NCI-H526 treated with DMSO at 0.1 percent for 48 hours (cell line): ENCODE measurements around the gene ITGA3.
"Not testable (repeated sequence)": the region's sequence is repeated elsewhere in the genome, so short reads cannot be mapped to it uniquely, and the experiment has no call there.

Experiments used
- DNase-seq: peaks from one replicate; lab custom pipeline; 2025; lab: John Stamatoyannopoulos, UW

ITGA3 gene

DNA sequence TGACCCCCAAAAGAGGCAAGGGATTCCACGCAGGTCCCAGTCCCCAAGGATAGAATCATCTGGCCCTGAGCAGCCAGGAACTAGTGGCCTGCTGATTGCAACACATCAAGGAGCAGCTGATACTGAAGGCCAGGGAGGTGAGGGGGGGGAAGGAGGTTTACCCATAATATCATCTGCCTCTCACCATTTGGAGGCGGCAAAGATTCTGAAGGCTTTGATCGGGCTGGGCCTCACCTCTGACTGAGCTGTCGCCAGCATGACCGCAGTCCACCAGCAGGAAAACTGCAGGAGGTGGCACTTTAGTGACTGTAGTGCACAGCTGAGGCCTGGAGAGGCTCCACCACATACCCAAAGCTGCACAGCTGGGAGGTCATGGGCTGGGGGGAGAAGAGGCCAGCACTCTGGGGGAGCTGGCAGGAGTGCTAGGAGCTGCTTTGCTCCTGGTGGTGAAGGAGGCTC is 20.5 kb upstream of the ITGA3 start:
- no peak for DNase-seq

DNA sequence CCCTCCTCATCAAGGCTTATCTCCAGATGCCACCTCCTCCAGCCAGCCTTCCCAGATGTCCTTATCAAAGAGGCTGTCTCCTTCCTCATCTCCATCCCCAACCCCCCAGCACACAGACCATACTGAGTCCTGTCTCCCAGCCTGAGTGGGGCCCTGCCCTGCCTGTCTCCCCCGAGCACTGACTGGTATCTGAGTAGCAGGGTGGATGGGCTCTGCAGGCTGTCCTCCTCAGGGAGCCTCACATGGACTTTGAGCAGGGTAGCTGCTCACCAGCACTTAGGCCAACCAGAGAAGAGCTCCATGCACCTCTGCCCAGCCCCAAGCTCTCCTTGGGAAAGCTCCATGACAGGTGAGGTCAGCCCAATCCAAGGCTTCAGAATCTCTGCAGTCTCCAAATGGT is 20.0 kb upstream of the ITGA3 start:
- DNase-seq = no peak

DNA sequence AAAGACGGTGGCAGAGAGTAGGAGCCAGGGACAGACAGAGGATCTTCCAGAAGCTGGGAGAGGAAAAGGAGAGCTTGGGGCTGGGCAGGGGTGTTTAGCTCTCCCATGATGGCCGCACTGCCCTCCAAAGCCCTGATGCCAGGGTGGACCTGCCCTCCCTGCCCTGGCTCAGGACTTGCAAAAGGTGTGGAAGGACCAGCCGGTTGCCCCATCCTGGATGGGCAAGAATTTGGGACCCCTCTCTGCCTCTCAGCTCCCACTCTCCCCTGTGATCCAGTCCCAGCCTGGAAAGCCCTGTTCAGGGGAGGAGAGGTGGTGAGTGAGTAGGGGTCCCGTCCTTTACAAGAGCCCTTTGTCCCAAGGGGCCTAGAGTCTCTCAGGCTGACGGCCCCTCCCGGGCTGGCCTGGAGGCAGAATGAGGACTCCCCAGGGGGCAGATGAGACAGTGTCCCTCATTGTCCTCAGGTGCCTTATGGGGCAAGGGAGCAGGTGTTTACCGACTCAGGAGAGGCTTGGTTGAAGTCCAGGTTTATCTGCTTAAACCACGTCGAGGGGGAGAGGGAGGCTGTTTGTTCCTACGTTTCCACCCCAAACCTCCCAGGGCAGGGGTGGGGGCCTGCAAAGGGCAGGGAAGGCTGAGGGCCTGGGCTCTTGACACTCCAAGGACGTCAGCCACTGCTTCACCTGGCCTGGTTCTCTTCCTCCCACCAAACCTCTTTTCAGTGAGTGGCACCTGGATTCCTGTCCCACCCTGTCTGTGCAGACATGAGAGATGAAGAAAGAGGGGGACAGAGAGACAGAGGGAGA is 19.3 kb upstream of the ITGA3 start:
- DNase-seq = no peak

DNA sequence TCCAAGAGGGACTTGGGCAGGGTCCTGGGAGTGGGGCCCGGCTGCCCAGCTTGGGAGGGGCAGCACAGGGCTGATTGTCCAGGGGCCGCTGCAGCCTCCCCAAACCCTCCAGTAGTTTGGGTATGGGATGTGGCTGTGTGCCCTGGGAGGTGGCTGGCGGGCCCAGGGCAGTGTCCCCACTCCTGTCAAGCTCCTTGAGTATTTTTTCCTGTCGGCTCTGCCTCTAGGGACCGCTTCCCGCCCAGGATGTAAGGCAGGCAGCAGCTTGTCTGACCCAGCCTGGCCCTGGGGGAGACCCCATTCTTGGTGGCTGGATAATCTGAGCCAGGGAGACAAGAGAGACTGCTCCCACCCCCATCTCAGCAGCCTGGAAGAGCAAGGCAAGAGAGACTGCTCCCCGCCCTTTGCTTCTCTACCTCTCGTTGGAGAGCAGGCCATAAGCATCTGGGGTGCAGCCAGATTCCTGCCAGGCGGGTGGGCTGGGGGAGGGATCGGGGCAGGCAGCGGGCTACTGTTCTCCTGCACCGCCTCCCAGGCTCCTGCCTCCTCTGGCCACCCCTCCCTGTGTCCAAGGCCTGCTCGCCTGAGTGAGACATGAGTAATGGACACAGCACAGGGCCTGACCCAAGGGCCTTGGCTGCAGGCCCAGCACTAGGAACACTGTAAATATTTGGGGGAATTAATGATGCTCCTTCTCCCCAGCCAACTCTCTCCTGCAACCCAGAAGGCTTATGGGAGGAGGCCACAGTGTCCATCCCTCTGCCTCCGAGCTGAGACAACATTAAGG is 18.4 kb upstream of the ITGA3 start:
- DNase-seq = no peak

DNA sequence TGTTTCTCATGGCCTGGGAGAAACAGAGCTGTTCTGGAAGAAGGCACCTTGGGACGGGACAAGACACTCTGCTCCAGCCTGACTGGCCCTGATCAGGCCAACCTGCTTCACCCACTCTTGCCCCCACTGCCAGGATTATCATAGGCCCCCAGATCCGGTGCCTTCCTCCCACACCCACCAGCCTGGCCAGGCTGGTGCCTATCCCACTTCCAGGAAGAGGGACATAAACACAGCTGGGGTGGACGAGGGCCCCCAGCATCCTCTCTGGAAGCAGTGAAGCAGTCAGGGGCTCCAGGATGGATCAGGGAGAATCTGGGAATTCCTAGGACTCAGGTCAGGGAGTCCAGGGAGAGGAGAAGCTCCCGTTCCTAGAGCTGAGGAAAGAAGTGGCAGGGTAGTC is 16.9 kb upstream of the ITGA3 start:
- no peak for DNase-seq

DNA sequence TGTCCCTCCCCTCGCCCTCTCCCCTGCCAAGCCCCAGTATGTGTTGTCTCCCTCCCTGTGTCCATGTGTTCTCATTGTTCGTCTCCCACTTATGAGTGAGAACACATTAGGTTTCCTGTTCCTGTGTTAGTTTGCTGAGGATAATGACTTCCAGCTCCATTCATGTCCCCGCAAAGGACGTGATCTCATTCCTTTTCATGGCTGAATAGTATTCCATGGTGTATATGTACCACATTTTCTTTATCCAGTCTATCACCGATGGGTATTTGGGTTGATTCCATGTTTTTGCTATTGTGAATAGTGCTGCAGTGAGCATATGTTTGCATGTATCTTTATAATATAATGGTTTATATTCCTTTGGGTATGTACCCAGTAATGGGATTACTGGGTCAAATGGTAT is 15.4 kb upstream of the ITGA3 start:
- DNase-seq = not testable (repeated sequence)

DNA sequence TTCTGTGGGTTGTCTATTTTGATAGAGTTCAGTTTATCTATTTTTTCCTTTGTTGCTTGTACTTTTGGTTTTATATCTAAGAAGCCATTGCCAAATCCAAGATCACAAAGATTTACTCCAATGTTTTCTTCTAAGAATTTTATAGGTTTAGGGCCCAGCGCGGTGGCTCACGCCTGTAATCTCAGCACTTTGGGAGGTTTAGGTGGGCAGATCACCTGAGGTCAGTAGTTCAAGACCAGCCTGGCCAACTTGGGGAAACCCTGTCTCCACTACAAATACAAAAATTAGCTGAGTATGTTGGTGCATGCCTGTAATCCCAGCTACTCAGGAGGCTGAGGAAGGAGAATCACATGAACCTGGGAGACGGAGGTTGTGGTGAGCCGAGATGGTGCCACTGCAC is 13.7 kb upstream of the ITGA3 start:
- no peak for DNase-seq

DNA sequence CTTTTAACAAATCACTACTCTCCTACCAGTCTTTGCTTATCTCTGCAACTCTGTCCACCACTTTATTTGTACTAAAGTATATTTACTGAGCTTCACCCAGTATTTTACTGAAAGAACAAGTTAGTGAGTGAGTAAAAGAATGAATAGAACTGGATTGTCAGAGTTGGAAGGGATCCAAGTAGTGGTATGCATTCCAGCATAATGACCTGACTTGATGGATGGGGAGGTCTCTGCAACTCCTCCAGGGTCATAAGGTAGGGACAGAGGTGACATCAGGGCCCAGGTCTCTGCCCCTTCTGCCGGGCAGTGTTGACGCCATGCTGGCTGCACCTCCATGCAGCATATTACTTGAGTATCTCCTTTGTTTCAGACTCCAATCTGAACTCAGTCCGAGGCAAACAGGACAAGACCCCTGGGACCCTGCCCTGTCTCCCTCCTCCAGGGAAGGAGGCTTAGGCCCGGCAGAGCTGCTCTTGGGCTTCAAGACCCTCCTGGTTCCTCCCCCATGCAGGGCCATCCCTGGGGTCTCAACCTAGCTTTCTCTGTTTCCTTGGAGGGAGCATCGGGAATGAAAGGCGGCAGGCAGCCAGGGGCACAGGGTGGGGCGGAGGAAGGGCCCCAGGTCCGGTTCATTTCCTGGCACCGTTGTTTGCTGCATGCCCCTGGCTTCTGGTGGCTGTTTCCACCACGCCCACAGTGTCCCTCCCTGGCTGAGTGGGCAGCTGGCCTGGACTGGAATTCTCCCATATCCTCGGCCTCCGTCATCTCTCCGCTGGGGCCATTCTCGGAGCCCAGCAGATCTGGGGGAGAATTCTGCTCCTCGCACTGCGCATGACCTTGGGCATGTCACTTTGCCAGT is 12.4 kb upstream of the ITGA3 start:
- no peak for DNase-seq

DNA sequence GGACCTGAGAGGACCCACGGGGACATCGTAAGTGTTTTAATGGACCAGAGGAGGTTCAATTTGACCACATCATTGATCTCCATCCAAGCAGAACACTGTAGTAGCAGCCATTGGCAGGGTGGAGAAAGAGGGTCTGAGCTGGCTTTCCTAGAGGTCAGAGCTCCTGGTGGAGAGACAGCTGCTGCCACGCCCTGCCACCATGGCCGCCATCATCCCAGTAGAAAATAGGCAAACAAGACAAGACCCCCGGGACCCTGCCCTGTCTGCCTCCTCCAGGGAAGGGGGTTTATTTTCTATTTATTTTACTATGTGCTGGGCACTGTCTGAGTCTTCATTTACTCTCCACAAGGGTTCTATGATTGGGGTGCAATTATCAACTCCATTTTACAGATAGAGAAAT is 11.4 kb upstream of the ITGA3 start:
- DNase-seq = no peak

DNA sequence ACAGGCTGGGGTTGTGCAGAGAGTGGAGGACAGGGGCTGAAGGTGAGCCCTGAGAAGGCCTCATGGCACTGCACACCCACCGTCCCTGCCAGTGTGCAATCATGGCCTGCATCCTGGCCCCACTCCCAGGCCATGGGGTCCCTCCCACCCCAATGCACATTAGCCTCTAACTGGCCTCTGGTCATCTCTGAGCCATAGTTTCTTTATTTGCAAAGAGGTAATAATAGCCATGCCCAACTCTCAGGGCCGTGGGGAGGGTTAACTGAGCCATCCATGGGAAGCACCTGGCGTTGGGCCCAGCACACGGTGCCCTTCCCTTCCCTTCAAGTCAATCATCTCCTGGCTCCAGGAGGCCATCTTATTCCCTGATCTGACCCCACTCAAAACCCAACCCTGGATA is 10.8 kb upstream of the ITGA3 start:
- DNase-seq = no peak

DNA sequence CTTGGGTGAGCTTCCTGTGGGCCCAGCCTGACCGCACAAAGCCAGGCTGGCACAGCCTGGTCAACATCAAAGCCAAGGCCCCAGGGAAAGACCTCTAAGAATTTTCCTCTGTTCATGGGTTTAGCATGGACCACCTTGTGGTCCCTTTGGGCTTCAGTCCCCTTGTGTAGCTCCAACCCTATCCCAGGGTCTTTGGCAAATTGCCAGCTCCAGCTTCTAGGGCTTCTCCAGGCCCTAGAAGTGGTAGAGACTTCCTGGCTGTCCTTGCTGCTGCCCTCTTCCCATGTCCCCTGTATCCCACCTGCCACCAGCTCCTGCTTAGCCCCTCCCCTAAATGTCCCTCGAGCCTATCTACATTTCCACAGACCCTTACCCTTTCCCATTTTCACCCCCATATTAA is 9.7 kb upstream of the ITGA3 start:
- DNase-seq = no peak

DNA sequence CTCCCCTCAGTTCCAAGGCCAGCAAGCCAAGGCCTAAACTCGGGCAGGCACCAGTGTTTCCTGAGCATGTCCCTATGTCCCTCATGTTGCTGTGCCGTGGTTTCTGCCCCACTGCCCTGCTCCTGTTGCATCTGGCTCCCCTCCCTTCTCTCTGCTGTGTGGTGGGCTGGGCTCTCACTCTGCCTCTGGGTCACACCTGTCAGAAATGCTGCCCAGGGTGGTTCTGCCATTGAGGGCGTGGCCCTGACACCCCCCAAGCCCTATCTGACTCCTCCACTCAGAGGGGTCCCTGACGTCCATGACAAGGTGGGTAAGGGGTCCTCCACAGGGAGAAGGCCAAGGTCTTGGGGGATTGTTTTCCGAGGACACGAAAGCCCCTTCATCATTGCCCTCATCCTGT is 9.2 kb upstream of the ITGA3 start:
- DNase-seq = no peak

DNA sequence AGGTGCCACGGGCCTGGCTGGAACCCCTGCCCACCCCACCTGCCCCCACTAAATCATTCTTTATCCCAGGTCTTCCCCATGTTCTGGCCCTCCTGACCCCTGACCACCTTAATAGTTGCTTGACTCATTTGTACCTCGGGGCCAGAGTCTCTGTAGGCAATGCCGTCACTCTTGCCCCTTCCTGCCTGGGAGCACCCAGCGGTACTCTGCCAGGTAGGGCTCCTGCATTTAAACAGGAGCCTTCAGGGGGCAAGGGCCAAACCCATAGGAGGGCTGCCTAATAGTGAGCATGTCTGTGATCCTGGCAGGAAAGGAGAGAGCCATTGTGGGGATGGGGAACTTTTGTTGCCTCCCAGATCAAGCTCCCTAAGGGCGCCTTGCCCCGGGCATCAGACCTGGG is 8.8 kb upstream of the ITGA3 start:
- DNase-seq = no peak

DNA sequence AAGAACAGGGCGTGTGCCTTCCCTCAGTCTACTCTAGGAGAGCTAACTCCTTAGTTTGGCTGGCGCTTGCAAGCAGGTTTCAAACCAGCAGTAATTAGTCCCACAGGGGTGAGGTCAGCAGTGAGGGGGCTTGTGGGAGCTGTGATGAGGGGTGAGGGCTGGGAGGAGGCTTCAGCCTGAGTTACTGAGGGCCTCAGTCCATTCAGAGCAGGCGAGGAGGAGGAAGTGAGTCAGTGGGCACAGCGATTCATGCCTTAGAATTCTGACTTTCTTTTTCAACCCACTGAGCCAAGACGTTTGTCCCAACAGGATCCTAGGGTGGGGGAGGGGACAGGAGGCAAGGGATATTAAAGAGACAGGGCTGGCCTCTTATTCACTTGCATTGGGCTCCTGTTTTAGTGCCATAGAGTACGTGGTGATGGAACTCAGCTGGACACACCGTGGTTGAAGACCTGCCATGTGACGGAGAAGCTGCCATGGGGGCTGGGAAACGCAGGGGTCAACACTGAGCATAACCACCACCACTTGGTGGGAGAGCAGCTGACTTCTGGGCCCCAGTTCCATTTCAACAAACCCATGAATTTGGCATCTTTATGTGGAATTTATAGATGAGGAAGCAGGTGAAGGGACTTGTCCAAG is 8.3 kb upstream of the ITGA3 start:
- no peak for DNase-seq

DNA sequence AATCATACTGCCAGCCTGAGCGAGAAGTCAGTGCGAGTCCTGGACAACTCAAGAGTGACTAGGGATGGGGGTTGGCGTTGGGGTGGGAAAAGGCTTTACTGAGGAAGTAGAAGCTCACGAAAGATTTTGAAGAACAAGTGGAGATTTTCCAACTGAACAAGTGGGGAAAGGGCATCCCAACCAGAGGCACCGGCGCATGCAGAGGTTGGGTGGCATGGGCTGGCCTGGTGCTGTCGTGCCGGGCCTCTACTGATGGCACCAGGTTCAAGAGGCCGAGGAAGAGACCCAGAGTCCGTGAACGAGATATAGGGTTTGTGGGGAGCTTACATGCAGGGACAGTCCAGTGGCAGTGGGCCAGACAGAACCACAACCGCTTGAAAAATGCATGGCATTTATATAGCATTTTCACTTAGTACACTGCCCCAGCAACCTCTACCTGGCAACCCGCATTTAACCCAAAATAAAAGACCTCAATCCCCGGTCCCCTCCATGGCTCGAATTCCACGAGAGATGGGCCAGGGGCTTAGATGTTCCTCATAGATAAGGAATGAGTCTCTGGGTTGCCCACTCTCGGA is 7.7 kb upstream of the ITGA3 start:
- DNase-seq = no peak

DNA sequence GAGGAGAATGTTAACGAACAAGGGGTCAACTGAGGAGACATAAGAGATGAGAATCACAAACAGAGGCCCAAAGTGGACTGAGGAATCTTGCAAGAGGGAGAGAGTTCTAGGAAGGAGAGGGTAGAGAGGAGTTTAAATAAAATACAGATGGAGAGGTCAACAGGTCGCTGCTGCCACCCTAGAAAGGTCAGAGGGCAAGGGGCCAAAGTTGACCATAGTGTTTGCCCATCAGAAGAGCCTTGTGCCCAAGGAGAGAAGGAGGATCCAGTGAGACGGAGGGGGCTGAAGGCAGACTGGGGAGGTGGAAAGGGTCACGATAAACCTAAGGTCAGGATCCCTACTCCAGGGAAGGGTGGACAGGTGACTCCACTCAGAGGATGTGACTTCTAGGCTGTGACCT is 6.9 kb upstream of the ITGA3 start:
- DNase-seq = no peak

DNA sequence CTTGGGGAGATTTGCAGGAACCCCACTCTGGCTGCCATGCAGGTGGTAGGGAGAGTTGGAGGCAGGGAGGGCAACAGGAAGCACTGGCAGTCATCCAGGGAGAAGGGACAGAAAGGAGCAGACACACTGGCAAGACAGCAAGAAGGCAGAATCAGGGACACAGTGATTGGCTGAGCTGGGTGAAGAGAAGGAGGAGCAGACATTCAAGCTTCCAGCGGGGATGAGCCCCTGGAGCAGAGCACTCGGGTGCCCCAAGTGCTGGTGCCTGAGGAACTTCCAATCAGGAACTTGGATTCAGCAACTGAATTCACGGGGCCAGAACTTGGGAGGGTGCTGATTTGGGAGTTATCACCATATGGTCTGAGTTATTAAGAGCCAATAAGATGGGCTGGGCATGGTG is 6.3 kb upstream of the ITGA3 start:
- DNase-seq = no peak

DNA sequence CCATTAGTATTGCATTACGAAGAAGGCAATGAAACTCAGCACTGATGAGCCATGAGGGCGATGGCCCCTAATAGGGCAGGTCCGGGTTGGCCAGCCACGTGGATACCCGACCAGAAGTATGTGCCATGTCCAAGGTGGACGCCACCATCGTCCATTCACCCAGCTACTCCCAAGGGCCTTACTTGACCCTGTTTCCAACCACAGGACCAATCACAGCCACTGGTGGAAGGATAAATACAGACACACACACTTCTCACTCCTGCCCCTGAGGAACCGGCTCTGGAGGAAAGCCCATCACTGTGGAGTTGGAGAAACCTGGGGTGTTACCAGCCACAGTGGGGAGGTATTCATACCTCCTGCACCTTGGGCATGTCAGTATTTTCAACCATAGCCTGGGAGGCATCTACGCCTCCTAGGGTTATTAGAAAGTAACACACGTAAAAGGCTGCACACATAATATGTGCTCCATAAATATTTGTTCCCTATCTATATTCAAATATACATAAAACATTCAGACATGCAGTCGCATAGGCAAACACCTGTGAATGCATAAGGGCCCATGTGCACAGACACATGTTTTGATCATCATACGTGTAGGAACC is 5.4 kb upstream of the ITGA3 start:
- DNase-seq = no peak

DNA sequence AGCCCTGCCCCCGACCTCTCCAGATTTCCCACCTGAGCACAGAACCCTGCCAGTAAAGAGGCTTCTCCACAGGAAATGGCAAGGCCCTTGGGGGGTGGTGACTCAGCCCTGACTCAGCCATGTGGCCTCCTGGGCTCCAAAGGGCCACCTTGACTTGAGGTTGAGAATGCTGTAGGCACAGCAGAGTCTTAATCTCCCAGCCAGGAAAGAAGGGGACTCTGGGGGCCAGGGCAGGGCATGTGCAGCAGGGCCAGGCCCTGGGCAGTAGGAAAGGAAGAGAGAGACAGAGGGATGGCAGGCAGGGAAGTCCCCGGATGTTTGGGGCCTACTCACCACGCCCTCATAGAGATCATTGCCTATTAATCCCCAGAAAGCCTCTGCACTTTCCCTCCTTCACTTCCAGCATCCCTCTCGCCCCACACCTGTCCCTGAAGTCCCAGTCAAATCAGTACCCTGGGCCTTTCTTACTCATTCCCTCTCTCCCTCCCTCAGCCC is 4.8 kb upstream of the ITGA3 start:
- DNase-seq = no peak

DNA sequence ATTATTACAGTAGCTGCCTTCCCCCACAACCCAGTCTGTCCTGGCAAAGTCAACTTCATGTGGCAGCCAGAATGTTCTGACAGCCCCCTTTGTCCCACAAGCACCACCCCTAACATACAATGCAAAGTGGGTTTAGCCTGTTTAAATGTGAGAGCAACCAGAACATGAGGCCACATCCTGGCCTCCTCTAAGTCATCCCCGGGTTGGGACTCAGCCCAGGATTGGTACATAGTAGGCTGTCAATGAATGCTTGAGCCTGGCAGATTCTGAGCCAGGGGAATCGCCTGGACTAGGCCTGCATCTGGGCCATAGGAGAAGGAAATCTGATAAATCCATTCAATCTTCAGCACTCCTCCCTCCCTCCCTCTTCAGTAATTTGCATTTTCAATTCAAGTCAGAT is 4.3 kb upstream of the ITGA3 start:
- no peak for DNase-seq

DNA sequence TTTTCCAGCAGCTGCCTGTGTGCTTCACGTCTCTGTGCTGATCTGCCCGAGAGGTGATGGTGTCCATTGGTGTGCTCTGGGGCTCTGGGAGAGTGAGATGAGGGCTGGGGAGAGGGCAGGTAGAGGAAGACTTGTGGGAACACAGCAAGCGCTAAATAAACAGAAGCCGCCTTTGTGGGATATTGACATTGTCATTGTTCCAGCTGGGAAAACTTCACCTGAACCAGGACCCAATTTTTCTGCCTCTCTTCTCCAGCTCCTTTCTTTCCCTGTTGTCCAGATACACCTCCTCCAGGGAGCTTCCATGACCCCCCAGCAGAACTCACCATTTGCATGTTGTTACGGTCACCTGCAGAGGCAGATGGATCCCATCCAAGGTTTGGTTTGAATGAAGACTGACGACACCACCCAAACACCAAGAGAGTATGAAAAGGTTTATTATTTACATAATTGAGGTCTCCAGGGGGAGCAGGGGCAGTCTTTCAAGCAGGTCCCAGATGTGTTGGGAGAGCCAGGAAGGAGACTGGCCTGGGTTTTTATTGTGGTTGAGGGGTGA is 3.6 kb upstream of the ITGA3 start:
- peak; percentile 60 for DNase-seq
